ENCODE data around the gene ATP13A3. TPM values are rescaled to one million over a fixed set of nuclear protein-coding genes. Genes with fewer than 3 reads are reported as not detected.

The ATP13A3 gene
- polyA plus RNA-seq, 3 donors from 2014 or later, result 5.2 to 8.5 (median 7.3) TPM

GRCh38 chr3:194386066-194386465, 100.7 kb downstream of the ATP13A3 start:
- no peaks in the 10 kb centered on the region for H3K4me1 Mint-ChIP-seq
- peaks cover 0 to 6% (median 5%) of the 10 kb centered on the region in 3 donors for H3K27me3 Mint-ChIP-seq (ENCODE audit: low read depth in 3 of 3)
- H3K27ac Mint-ChIP-seq, result no peak overlapping the region
- H3K4me3 Mint-ChIP-seq, result no peak overlapping the region
- no peaks in the 10 kb centered on the region for H3K9me3 Mint-ChIP-seq
- H3K36me3 Mint-ChIP-seq, result peaks cover 0 to 4% (median 0%) of the 10 kb centered on the region in 3 donors
- DNase-seq, result no peak

- no peak overlapping the region for H3K4me3 Mint-ChIP-seq
- H3K4me1 Mint-ChIP-seq, result no peaks in the 10 kb centered on the region
- no peak for DNase-seq
- H3K27ac Mint-ChIP-seq, result no peak overlapping the region
- no peaks in the 10 kb centered on the region for H3K9me3 Mint-ChIP-seq
- peaks cover 0 to 6% (median 4%) of the 10 kb centered on the region in 3 donors for H3K27me3 Mint-ChIP-seq (ENCODE audit: low read depth in 3 of 3)
- peaks cover 0 to 4% (median 0%) of the 10 kb centered on the region in 3 donors for H3K36me3 Mint-ChIP-seq
Observed at GRCh38 chr3:194384569-194385001, 102.2 kb downstream of the ATP13A3 start.

- Mint-ChIP-seq H3K4me3 (no peak overlapping the region), H3K27ac (no peak overlapping the region), H3K4me1 (no peaks in the 10 kb centered on the region), H3K36me3 (peaks cover 0 to 4% (median 0%) of the 10 kb centered on the region in 3 donors), H3K9me3 (no peaks in the 10 kb centered on the region), H3K27me3 (ENCODE audit: low read depth in 3 of 3) (peaks cover 0 to 6% (median 4%) of the 10 kb centered on the region in 3 donors)
- DNase-seq, result no peak
Observed at GRCh38 chr3:194384156-194384555, 102.6 kb downstream of the ATP13A3 start.

GRCh38 chr3:194383276-194383940, 103.4 kb downstream of the ATP13A3 start:
- no peaks in the 10 kb centered on the region for H3K9me3 Mint-ChIP-seq
- no peak overlapping the region for H3K27ac Mint-ChIP-seq
- no peak overlapping the region for H3K4me3 Mint-ChIP-seq
- H3K36me3 Mint-ChIP-seq, result peaks cover 0 to 4% (median 0%) of the 10 kb centered on the region in 3 donors
- H3K4me1 Mint-ChIP-seq, result no peaks in the 10 kb centered on the region
- peaks cover 0 to 7% (median 6%) of the 10 kb centered on the region in 3 donors for H3K27me3 Mint-ChIP-seq (ENCODE audit: low read depth in 3 of 3)
- DNase-seq, result no peak

GRCh38 chr3:194382892-194383223, 103.9 kb downstream of the ATP13A3 start:
- Mint-ChIP-seq H3K27ac (no peak overlapping the region), H3K36me3 (peaks cover 0 to 3% (median 0%) of the 10 kb centered on the region in 3 donors), H3K9me3 (no peaks in the 10 kb centered on the region), H3K27me3 (ENCODE audit: low read depth in 3 of 3) (peaks cover 0 to 7% (median 6%) of the 10 kb centered on the region in 3 donors), H3K4me3 (no peak overlapping the region), H3K4me1 (no peaks in the 10 kb centered on the region)
- DNase-seq, result no peak

- peaks cover 0 to 5% (median 5%) of the 10 kb centered on the region in 3 donors for H3K27me3 Mint-ChIP-seq (ENCODE audit: low read depth in 3 of 3)
- no peak overlapping the region for H3K4me3 Mint-ChIP-seq
- no peak for DNase-seq
- no peaks in the 10 kb centered on the region for H3K9me3 Mint-ChIP-seq
- no peaks in the 10 kb centered on the region for H3K36me3 Mint-ChIP-seq
- no peak overlapping the region for H3K27ac Mint-ChIP-seq
- H3K4me1 Mint-ChIP-seq, result no peaks in the 10 kb centered on the region
Observed at GRCh38 chr3:194382196-194382891, 104.5 kb downstream of the ATP13A3 start.

GRCh38 chr3:194381460-194381875, 105.3 kb downstream of the ATP13A3 start:
- no peak overlapping the region for H3K27ac Mint-ChIP-seq
- no peak for DNase-seq
- no peaks in the 10 kb centered on the region for H3K36me3 Mint-ChIP-seq
- H3K27me3 Mint-ChIP-seq (ENCODE audit: low read depth in 3 of 3), result peaks cover 0 to 5% (median 5%) of the 10 kb centered on the region in 3 donors
- no peaks in the 10 kb centered on the region for H3K9me3 Mint-ChIP-seq
- H3K4me1 Mint-ChIP-seq, result no peaks in the 10 kb centered on the region
- no peak overlapping the region for H3K4me3 Mint-ChIP-seq

GRCh38 chr3:194380326-194380725, 106.5 kb downstream of the ATP13A3 start:
- DNase-seq, result no peak
- H3K4me1 Mint-ChIP-seq, result no peaks in the 10 kb centered on the region
- H3K9me3 Mint-ChIP-seq, result no peaks in the 10 kb centered on the region
- H3K36me3 Mint-ChIP-seq, result no peaks in the 10 kb centered on the region
- H3K27me3 Mint-ChIP-seq (ENCODE audit: low read depth in 3 of 3), result peaks cover 2 to 8% (median 5%) of the 10 kb centered on the region in 3 donors
- no peak overlapping the region for H3K27ac Mint-ChIP-seq
- no peak overlapping the region for H3K4me3 Mint-ChIP-seq

GRCh38 chr3:194379651-194380050, 107.2 kb downstream of the ATP13A3 start:
- Mint-ChIP-seq H3K4me1 (no peaks in the 10 kb centered on the region), H3K36me3 (no peaks in the 10 kb centered on the region), H3K4me3 (no peak overlapping the region), H3K27ac (no peak overlapping the region), H3K27me3 (ENCODE audit: low read depth in 3 of 3) (peaks cover 2 to 7% (median 2%) of the 10 kb centered on the region in 3 donors), H3K9me3 (no peaks in the 10 kb centered on the region)
- no peak for DNase-seq

GRCh38 chr3:194379231-194379630, 107.6 kb downstream of the ATP13A3 start:
- Mint-ChIP-seq H3K4me3 (no peak overlapping the region), H3K36me3 (no peaks in the 10 kb centered on the region), H3K27me3 (ENCODE audit: low read depth in 3 of 3) (peaks cover 2 to 7% (median 2%) of the 10 kb centered on the region in 3 donors), H3K27ac (no peak overlapping the region), H3K4me1 (no peaks in the 10 kb centered on the region), H3K9me3 (no peaks in the 10 kb centered on the region)
- DNase-seq, result no peak

GRCh38 chr3:194377708-194378107, 109.1 kb downstream of the ATP13A3 start:
- no peaks in the 10 kb centered on the region for H3K4me1 Mint-ChIP-seq
- no peaks in the 10 kb centered on the region for H3K9me3 Mint-ChIP-seq
- H3K27me3 Mint-ChIP-seq (ENCODE audit: low read depth in 3 of 3), result peaks cover 0 to 5% (median 2%) of the 10 kb centered on the region in 3 donors
- no peaks in the 10 kb centered on the region for H3K36me3 Mint-ChIP-seq
- no peak overlapping the region for H3K4me3 Mint-ChIP-seq
- DNase-seq, result no peak
- H3K27ac Mint-ChIP-seq, result no peak overlapping the region

- H3K4me1 Mint-ChIP-seq, result no peaks in the 10 kb centered on the region
- H3K27ac Mint-ChIP-seq, result no peak overlapping the region
- no peak for DNase-seq
- H3K4me3 Mint-ChIP-seq, result no peak overlapping the region
- peaks cover 0 to 5% (median 2%) of the 10 kb centered on the region in 3 donors for H3K27me3 Mint-ChIP-seq (ENCODE audit: low read depth in 3 of 3)
- no peaks in the 10 kb centered on the region for H3K9me3 Mint-ChIP-seq
- no peaks in the 10 kb centered on the region for H3K36me3 Mint-ChIP-seq
Observed at GRCh38 chr3:194376241-194376560, 110.6 kb downstream of the ATP13A3 start.

GRCh38 chr3:194375473-194376240, 111.1 kb downstream of the ATP13A3 start:
- Mint-ChIP-seq H3K27me3 (ENCODE audit: low read depth in 3 of 3) (peaks cover 0 to 5% (median 2%) of the 10 kb centered on the region in 3 donors), H3K4me3 (no peak overlapping the region), H3K9me3 (no peaks in the 10 kb centered on the region), H3K36me3 (no peaks in the 10 kb centered on the region), H3K4me1 (no peaks in the 10 kb centered on the region), H3K27ac (no peak overlapping the region)
- no peak for DNase-seq

GRCh38 chr3:194374935-194375334, 111.9 kb downstream of the ATP13A3 start:
- H3K4me3 Mint-ChIP-seq, result no peak overlapping the region
- no peaks in the 10 kb centered on the region for H3K9me3 Mint-ChIP-seq
- no peaks in the 10 kb centered on the region for H3K36me3 Mint-ChIP-seq
- no peak overlapping the region for H3K27ac Mint-ChIP-seq
- H3K4me1 Mint-ChIP-seq, result no peaks in the 10 kb centered on the region
- DNase-seq, result no peak
- H3K27me3 Mint-ChIP-seq (ENCODE audit: low read depth in 3 of 3), result peaks cover 2 to 5% (median 2%) of the 10 kb centered on the region in 3 donors

Measured in immature natural killer cell (primary cell).